Left hindlimb (tissue), 1 donor: ENCODE results near the gene GDI1.
"Not testable (repeated sequence)": the region's sequence is repeated elsewhere in the genome, so short reads cannot be mapped to it uniquely, and the experiment has no call there.

Experiments
- DNase-seq: peaks from one replicate; pipeline ENCODE4 v3.0.0-alpha.2; 2018

Gene GDI1

DNA sequence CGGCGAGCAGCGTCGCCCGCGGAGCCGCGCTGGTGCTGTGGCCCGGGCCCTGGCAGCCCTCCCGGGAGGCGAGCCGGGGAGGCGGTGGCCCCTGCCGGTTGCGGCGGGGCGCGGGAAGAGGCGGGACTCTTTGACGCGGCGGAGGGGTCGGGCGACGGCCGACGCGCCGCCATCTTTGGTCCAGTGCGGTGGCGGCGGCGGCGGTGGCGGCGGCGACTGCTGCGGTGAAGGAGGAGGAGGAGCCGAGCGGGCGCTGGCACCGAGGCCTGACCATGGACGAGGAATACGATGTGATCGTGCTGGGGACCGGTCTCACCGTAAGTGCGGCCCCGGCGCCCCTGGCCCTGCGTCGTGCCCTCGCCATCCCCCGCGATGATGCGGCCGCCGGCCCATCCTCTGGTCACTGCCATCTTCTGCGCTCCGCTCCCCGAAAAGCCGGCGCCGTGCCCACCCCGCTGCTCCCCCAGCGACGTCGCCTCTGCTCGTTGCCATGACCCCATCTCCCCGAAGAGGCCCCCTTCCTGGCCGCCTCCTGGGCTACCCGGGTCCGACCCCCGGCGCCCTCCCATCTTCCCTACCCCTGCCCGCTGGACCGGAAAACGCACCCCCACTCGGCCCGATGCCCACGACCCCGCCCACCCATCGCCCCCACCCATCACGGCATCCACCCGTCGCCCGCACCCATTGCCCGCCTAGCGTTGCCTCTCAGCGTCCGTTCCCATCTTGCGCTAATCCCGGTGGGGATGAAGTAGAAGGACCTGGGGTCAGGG, at the start of gene GDI1:
TSS of gene GDI1 (plus strand) at position 172 of the 770 bp plus-strand sequence. CDS start at position 273, 101 bp downstream.
- peak; percentile 63 for DNase-seq

DNA sequence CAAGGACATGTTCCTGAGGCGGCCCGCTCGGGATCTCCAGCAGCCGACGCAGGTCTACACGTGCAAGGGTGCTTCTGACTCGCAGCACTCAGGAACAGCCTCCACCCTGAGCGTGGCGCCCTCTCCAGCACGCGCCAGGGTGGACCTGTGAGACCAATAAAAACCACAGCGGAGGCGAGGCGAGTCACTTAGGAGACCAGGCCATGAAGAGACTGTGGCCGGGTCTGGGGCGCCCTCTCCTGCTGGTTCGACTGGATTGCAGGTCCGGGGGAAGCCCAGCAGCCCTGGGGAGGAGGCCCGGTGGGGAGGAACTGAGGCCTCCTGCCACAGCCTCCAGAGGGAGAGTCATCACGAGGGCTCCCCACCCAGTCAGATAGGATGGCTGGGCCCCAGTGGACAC, 48.9 kb upstream of the GDI1 start:
- DNase-seq: not testable (repeated sequence)

DNA sequence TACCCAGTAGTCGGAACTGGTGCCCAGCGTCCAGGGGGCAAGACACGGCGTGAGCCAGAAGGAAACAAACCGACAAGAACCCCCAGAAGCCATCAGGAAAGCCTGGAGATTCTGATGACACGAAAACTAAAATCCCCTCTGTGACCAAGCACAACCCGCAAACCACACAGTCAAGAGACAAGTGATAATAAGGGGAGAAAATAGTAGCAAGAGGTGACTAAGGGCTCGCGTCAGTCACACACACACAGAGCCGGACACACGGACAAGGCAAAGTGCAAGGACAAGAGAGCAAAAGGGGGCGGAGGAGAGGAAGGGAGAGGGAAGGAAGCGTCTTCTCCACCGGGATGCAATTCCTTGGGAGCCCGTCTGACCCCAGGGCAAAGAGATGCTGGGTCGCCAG, 48.3 kb upstream of the GDI1 start:
- DNase-seq: not testable (repeated sequence)

DNA sequence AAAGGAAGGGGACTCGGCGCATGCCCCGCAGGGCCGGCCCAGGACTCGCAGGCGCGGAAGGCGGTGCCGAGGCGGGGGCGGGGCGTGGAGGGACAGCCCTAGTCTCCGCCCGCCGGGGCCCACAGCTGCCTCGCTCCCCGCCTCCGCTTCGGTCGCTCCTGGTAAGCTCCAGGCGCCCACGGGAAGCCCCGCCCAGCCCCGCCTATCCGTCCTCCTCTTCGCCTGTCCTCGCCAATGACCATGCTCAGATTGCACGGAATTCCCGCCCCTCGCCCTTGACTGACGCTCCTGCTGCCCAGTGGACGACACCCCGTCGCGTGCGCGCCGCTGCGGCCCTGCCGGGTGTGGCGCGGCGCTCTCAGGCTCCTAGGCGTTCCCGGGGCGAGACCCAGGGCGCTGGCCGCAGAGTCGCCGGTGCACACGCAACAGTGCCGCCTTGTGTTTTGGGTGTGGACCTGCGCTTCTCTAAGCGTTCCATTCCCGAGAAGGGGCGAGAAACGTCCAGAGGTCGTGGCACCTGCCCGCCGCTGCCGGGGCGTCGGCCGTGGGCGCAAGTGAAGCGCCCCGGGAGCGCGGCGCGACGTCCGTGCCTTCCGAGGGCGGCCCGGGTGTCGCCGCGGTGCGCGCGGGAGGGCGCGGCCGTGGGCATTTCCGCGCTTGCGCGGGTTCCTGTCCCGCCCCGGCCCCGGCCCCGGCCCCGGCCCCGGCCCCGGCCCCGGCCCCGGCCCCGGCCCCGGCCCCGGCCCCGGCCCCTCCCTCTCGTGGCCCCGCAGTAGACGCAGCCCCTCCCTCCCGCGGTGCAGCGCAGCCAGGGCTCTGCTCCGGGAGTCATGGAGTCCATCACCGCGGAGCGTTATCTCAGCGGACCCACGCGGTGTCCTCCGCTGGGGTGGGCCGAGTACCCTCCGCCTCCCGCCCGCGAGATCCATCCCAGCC, 46.9 kb upstream of the GDI1 start:
- DNase-seq: not testable (repeated sequence)

DNA sequence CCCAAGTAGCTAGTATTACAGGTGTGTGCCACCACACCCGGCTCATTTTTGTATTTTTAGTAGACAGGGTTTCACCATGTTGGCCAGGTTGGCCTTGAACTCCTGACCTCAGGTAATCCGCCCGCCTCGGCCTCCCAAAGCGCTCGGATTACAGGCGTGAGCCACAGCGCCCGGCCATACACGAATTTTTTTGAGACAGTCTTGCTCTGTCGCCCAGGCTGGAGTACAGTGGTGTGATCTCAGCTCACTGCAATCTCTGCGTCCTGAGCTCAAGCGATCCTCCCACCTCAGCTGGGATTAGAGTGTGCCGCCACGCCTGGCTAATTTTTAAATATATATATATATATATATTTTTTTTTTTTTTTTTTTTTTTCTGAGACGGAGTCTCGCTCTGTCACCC, 40.6 kb upstream of the GDI1 start:
- DNase-seq: peak; percentile 9

DNA sequence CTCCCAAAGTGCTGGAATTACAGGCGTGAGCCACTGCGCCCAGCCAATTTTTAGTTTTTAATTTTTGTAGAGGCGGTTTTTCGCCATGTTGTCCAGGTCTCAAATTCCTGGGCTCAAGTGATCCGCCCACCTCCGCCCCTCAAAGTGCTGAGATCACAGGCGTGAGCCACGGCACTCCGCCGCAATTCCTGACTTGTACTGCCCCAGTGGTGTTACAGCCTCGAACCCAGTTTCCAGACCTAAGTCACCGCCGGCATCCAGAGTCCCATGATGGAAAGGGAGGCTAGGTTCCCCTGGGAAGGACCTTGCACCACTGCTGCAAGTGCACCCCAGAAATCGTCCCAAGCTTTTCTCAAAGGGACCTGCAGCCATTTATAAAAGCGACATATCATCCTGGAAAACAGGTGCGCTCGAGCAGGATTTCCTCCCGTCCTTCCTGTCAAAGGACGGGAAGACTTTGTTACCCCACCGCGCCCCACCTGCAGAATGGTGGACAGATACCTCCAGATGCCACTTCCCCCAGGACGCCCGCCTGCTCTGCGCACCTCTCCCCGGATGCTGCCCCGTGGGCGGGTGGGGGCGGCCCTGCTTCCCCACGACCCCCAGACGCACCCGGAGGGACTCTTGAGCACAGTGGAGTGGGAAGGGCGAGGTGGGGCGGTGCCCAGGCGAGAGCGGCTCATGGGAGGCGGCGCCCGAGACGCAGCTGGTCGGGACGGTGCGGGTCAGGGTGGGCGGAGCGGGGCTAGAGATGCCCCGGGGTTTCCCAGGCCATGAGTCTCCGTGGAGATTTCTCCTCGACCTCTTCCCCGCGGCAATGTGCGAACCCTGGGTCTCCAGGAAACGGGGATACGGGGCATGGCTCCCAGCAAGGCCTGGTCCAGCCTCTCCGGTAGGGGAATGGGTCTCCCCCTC, 39.7 kb upstream of the GDI1 start:
- peak; percentile 86 for DNase-seq

DNA sequence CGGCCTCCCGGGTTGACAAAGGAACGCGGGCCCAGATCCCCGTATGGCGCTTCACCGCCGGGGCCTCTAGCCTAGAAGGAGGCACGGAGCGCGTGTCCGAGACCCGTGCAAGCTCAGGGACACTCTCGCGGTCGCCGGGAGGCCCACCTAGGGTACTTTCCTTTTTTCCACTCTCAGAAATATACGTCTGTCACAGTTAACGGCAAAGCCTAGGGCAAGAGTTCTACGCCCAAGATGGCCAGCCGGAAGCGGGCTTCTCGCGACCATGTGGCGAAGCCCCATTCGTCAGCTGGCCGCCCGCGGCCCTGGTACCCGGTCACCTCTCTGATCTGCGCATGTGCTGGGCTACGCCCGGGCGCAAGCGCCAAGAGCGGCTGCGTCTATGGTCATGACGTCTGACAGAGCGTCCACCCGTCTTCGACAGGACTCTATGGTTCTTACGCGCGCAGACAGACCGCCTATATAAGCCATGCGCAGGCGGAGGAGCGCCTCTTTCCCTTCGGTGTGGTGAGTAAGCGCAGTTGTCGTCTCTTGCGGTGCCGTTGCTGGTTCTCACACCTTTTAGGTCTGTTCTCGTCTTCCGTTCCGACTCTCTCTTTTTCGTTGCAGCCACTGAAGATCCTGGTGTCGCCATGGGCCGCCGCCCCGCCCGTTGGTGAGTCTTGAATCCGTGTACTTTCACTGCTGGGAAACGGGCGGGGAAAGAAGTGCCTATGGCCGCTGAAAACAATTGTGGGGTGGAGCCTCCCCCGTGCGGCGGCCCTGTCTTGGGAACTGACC, 38.9 kb upstream of the GDI1 start, which contains the start of gene RPL10:
TSS of gene RPL10 (plus strand) at position 490 of the 780 bp plus-strand sequence. CDS start at position 633, 143 bp downstream.
- DNase-seq: peak; percentile 96

DNA sequence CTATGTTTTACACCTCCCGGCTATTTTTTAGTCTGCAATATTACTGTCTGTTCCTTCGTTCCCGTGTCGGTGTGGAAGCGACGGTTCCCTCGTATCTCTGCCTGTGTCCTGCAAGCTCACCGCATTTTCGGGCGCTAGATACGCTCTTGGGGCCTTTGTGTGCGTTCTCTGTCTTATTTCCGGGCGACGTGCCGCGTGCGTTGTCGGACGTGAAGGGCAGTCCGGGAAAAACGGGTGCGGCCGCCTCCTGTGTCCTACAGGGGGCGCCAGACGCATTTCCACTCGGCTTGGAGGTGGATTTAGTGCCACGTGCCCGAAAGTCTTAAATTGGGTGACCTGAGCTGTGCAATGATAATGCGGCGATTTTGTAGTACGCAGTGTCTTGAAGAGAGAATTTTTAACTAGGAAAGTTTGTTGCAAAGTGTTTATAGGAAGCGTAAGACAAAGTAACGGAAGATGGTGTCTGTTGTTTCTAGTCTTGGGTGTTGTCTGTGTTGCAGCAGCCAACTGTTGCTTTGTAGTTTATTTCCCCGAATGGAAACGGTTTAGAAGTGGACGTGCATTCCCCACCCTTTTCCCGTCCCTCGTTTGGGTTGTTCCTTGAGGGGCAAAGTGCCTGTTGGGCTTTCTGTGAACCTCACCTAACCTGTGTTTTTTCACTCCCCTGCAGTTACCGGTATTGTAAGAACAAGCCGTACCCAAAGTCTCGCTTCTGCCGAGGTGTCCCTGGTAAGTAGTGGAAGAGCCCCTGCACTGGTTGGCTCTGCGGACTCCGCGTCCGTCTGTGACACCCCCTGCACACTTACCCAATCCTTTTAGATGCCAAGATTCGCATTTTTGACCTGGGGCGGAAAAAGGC, 38.1 kb upstream of the GDI1 start:
- peak; percentile 87 for DNase-seq

DNA sequence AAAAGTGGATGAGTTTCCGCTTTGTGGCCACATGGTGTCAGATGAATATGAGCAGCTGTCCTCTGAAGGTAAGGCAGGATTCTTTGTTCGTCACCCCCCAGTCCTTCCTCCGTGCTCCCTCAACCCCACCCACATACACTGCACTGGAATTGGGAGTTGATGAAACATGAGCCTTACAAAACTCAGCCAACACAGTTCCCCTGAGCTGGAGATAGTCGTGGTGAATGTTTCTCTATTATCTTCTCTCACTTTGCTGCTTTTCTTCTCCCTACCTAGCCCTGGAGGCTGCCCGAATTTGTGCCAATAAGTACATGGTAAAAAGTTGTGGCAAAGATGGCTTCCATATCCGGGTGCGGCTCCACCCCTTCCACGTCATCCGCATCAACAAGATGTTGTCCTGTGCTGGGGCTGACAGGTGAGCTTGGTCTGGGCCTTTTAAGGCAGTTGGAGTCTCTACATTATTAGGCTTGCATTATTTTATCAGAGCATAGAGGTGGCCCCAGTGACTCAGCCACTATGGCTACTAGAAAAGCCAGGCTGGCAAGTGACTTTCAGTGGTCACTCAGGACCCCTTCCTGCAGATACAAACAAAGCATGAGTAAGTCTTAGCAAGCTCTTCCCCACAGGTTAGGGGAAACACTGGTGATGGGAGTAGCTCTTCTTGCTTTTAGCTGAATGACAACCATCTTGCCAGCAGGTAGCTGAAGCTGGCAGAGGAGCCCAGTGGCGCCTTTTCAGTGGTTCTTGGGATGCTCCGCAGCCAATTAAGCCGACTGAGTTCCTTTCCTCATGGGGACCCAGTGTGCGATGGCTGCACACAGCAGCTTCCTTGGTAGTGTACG, 37.2 kb upstream of the GDI1 start:
- DNase-seq: no peak

DNA sequence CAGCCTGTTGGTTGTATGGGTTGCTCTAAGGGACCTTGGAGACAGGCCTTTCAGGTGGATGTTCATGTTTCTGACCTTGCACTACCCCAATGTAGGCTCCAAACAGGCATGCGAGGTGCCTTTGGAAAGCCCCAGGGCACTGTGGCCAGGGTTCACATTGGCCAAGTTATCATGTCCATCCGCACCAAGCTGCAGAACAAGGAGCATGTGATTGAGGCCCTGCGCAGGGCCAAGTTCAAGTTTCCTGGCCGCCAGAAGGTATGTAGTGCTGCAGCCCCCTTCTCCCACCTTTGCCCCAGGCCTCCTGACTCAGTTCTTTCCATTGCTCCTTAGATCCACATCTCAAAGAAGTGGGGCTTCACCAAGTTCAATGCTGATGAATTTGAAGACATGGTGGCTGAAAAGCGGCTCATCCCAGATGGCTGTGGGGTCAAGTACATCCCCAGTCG, 36.6 kb upstream of the GDI1 start:
- not testable (repeated sequence) for DNase-seq

DNA sequence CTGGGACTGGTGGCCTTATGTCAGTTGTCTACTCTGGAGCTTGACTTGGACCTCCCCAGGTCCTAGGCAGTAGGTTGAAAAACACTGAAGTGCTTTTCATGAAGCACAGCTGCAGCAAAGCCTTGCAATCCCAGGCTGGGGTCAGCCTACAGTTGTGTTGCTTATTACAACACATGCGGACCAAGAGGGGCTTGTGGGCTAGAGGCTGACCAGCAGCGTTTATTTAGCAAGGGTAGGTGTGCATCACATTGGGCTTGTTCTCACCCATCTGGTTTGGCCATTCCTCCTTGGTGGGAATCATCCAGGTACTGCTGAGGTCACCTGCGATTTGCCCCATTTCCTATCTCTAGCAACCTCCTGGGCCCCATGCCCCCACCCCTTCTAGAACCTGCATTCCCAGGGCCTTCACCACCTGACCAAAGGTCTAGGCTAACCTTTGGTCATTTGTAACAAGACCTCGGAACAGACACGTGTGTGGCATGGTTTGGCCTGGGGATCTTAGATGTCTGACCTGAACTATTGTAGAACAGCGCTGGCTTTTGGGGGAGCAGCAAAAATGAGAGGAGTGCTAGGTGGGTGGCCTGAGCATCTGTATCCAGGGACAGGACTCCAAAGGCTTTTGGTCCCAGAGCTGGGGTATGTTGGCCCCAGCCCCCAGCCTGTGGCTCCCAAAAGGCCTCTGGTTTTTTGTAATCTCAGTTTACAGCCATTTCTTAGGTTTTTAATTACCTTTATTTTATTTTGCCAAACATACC, 35.7 kb upstream of the GDI1 start:
- peak; percentile 29 for DNase-seq

DNA sequence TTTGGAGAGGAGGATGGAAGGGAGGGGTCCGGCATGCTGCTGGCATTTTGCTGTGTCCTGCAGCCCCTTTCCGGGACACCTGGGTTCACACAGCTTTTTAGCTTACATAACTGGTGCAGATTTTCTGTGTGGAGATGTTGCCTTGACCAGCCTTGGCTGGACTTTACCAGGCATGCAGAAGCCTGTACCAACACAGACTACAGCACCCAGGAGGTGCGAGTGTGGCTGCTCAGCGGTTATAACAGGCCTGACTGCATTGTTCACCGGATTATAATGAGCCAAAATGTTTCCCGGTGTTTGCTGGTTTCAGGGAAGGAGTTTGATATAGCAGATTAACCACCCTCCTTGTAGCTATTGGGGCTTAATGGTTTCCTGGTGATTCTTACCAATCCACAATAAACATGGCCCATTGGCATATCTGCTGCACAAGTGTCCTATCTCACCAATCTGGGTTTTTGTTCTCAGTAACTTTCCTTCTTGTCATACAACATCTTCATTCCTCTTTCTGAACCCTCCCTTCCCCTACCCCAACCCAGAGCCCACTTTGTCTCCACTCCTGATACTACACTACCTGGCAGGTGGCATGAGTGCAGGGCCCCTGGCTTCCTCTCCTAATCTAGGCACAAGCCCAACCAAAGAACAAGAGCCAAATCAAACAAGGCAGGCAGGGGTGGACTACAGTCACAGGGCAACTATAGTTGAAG, 34.9 kb upstream of the GDI1 start:
- peak; percentile 20 for DNase-seq

DNA sequence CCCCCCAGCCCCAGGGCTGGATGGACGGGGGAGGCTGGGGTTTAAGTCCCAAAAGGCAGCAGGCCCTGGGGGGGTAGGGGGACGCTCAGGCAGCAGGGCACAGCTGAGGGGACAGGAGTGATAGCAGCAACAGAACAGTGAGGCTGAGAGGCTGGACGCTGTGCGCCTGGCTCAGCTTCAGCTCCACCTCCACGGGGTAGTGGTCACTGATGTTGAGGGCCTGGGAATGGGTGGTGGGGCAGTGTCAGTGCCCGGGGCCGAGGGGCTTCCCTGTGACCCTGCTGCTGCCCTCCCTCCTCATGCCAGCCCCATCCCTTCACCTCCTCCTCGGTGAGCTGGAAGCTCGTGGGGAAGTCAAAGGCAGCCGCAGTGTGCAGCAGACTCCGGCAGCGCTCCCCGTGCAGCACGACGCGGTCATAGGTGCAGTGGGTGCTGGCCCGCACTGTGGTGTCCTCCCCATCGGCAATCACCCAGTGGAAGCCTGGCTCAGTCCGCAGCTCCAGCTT, 34.3 kb upstream of the GDI1 start:
- DNase-seq: peak; percentile 19

DNA sequence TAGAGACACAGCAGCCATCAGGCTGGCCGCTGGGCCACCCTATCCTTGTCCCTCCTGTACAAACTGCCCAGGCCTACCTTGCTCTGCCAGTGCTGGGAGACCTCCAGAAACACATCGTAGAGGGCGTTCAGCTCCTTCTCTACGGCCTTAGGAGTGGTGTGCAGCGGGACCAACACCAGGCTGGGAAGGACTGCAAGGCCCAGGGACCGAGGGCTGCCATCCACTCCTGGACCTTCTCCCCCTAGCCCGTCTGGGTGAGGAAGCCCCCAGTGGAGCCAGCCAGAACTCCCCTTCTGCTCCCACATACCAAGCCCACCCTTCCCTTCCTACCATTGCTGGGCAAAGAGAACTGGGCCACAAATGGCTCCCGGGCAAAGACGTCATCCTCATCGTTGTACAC, 33.8 kb upstream of the GDI1 start:
- DNase-seq: no peak

DNA sequence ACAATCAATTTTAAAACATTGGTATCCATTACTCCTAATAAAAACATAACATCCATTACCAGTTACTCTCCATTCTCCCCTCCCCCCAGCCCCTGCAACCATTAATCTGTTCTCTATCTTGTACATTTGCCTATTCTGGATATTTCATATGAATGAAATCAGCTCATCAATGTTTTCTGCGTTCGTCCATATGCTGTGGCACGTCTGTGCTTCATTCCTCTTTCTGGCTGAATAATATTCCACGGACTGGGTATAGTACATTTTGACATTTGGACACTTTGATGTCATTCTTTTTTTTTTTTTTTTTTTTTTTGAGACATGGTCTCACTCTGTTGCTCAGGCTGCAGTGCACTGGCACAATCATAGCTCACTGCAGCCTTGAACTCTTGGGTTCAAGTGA, 33.1 kb upstream of the GDI1 start:
- no peak for DNase-seq

DNA sequence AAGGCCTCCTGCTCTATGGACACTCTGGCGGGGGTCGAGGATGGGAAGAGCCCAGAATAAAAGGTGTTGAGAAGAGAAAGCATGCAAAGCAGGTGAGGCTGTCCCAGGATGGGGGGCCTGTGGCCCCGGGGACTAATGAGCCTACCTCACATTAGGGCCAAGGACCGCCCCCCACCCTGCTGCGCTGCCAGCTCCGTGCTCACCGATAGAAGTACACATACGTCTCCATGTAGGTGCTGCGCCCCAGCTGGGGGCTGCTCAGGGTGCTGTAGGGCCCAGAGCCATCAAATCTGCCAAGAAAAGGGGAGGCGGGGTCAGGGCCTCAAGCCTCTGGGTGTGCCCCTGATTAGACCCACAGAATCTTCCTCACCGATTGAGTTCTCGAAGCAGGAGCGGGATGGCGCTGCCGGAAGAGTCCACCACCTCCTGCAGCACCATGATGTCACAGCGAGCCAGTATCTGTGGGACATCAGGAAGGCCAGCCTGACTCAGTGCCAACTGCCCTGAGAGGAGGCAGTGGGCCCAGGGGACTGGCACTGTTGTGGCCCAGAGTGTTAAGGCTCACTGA, 32.2 kb upstream of the GDI1 start:
- DNase-seq: no peak

DNA sequence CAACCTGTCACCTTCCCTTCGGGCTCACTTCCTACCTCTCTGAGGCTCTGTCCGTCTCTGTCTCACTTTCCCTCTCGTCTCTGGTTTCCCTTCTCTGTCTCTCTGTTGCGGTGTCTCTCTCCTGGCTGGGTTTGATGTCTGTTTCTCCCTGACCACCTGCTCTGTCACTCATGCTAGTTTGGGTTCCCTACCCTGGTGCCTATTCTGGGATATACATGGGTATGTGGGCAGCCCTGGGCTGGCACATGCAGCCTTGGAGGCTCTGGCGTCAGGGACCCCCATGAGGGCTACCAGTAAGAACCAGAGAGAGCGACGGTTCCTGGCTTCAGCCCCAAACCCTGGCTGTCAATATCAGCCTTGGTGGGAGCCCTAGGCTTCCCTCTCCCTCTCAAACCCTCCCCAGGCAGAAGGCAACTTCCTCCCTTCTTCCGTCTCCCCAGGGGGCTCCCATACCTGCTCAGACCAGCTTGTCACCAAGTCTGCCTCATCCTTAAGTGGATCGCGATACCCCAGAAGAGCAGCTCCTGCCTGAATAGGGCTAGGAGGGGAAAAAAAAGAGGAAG, 28.2 kb upstream of the GDI1 start:
- DNase-seq: no peak
